NOMO-1 treated with dmso at 0.1 percent for 144 hours (cell line): ENCODE data around the gene RDH11.

ENCODE experiments used
- DNase-seq: peaks from one replicate; lab custom pipeline; 2025; ENCODE audit not compliant: unreplicated experiment; lab: John Stamatoyannopoulos, UW

Gene RDH11

GRCh38 chr14:67650694-67651093, 44.9 kb downstream of the RDH11 start:
- no peak for DNase-seq

- DNase-seq: no peak
These were observed 45.4 kb downstream of the RDH11 start for GRCh38 chr14:67650151-67650550.

- DNase-seq: no peak
These were observed 49.4 kb downstream of the RDH11 start for GRCh38 chr14:67646131-67646530.

GRCh38 chr14:67645414-67645813, 50.1 kb downstream of the RDH11 start:
- DNase-seq: no peak

GRCh38 chr14:67644428-67644827, 51.1 kb downstream of the RDH11 start:
- no peak for DNase-seq

GRCh38 chr14:67643713-67644112, 51.9 kb downstream of the RDH11 start:
- no peak for DNase-seq

- DNase-seq: no peak
These were observed 53.4 kb downstream of the RDH11 start for GRCh38 chr14:67641902-67642749.

GRCh38 chr14:67641480-67641879, 54.1 kb downstream of the RDH11 start:
- no peak for DNase-seq

- no peak for DNase-seq
These were observed 56.9 kb downstream of the RDH11 start for GRCh38 chr14:67638642-67639041.

GRCh38 chr14:67636361-67636919, 59.1 kb downstream of the RDH11 start:
- DNase-seq: no peak

- DNase-seq: no peak
These were observed 62.0 kb downstream of the RDH11 start for GRCh38 chr14:67633451-67634147.

- no peak for DNase-seq
These were observed 64.6 kb downstream of the RDH11 start for GRCh38 chr14:67630938-67631337.

GRCh38 chr14:67630186-67630585, 65.4 kb downstream of the RDH11 start:
- no peak for DNase-seq

GRCh38 chr14:67627519-67627918, 68.0 kb downstream of the RDH11 start:
- DNase-seq: no peak
